Duodenal mucosa (tissue), 2 donors: Measurements from ENCODE around the gene HENMT1.

ENCODE experiments used
- H3K27ac ChIP-seq: one replicate; pipeline ENCODE4 v1.7.0; 2013; ENCODE audit warnings: low read depth, low read length
- H3K27me3 ChIP-seq, 2 donors: one replicate each; pipeline ENCODE4 v1.7.0; 2013; ENCODE audit warnings: low read length in 2 of 2, control low read depth in 1 of 2; ENCODE audit not compliant: insufficient read depth in 2 of 2, control insufficient read depth in 1 of 2
- H3K36me3 ChIP-seq, 2 donors: one replicate each; pipeline ENCODE4 v1.7.0; 2013; ENCODE audit warnings: low read length in 2 of 2, control low read depth in 1 of 2; ENCODE audit not compliant: insufficient read depth in 2 of 2, control insufficient read depth in 1 of 2
- H3K4me1 ChIP-seq, 2 donors: one replicate each; pipeline ENCODE4 v1.7.0; 2013; ENCODE audit warnings: low read length in 2 of 2, control low read depth in 1 of 2; ENCODE audit not compliant: insufficient read depth in 2 of 2, control insufficient read depth in 1 of 2
- H3K4me3 ChIP-seq, 2 donors: one replicate each; pipeline ENCODE4 v1.7.0; 2013; ENCODE audit warnings: low read length in 2 of 2, low read depth in 1 of 2
- H3K9ac ChIP-seq, 2 donors: one replicate each; pipeline ENCODE4 v1.7.0; 2013; ENCODE audit warnings: low read length in 2 of 2, low read depth in 1 of 2
- H3K9me3 ChIP-seq, 2 donors: one replicate each; pipeline ENCODE4 v1.7.0; 2013; ENCODE audit warnings: low read length in 2 of 2, control low read depth in 1 of 2; ENCODE audit not compliant: control insufficient read depth in 1 of 2

Gene HENMT1

DNA sequence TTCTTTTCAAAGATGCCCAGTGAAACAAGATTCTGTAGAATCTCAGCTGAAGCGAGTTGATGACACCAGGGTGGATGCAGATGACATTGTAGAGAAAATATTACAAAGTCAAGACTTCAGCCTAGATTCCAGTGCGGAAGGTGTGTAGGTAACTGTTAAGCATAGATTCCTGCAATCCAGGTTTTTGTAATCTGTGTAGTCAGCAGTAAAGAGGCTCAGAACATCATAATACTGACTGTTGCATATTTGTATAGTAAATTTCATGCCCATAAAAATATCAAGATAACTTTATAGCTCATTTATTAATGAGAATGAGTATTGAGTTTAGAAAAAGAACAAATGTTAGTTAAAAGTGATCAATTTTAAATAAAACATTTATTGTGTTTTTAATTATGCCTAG lies 32.2 kb downstream of the HENMT1 start:
- no peak overlapping the region for H3K27ac ChIP-seq
- H3K4me1 ChIP-seq = no peaks in the 10 kb centered on the region
- no peak overlapping the region for H3K9ac ChIP-seq
- H3K27me3 ChIP-seq = no peaks in the 10 kb centered on the region
- H3K36me3 ChIP-seq = peaks cover 3 to 30% of the 10 kb centered on the region in 2 donors
- H3K9me3 ChIP-seq = no peaks in the 10 kb centered on the region
- no peak overlapping the region for H3K4me3 ChIP-seq

DNA sequence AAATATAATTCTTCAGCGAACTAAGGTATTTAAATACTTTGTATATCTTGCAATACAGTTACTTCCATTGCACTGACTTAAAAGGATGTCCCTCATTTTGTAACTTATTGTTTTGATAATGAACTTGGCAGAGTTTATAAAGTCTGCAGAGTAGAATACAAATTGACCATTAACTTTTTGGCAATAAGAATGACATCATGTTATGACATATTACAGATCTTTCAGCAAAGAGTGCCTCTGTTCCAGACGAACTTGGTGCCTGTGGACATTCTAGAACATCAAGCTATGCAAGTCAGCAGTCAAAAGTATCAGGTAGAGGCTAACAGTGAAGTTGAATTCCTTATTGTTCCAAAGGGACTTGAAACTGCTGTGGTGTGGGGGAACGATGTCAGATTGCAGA lies 32.9 kb downstream of the HENMT1 start:
- H3K36me3 ChIP-seq = peaks cover 3 to 30% of the 10 kb centered on the region in 2 donors
- H3K27ac ChIP-seq = no peak overlapping the region
- H3K9me3 ChIP-seq = no peaks in the 10 kb centered on the region

DNA sequence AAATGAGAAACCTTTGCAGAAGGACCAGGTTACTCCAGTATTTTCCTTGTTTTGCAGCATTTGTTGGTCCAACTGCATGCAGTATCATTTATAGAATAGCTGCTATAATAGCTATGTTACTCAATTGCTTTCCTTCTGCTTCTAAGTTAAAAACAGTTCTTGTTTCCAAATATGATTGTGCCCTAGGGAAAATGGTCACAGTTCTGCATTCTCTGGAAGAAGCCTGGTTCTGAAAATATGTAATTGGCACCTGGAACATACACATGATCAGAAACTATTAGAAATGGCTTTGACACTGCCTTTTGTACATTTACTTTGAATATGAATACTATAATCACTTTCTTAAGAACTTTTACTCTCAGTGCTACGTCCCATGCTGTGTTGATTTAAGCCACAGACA lies 33.6 kb downstream of the HENMT1 start:
- H3K9ac ChIP-seq = no peak overlapping the region
- H3K9me3 ChIP-seq = no peaks in the 10 kb centered on the region
- no peaks in the 10 kb centered on the region for H3K4me1 ChIP-seq
- H3K36me3 ChIP-seq = peaks cover 3 to 28% of the 10 kb centered on the region in 2 donors
- no peak overlapping the region for H3K4me3 ChIP-seq
- no peak overlapping the region for H3K27ac ChIP-seq
- no peaks in the 10 kb centered on the region for H3K27me3 ChIP-seq

More for the DNA sequence above, 32.9 kb downstream of the HENMT1 start:
- H3K27me3 ChIP-seq = no peaks in the 10 kb centered on the region
- no peak overlapping the region for H3K4me3 ChIP-seq
- H3K4me1 ChIP-seq = no peaks in the 10 kb centered on the region
- H3K9ac ChIP-seq = no peak overlapping the region

DNA sequence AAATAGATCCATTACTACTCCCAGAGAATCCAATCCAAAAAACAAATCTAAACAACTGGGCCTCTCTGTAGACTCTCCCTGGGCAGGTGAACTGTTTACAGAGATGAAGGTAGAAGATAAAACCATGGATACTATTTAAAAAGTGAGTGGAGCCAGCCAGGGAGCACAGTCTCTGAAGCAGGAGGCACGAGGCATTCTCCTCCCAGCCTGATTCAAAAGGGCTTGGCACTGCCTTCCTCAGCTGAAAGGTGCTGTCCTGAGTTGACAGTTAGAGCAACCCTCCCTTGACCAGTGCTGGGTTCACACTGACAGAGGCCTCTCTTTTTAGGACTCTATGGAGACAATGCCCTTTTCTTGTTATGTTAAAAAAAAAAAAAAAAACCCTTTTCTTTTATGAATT lies 36.8 kb downstream of the HENMT1 start:
- no peak overlapping the region for H3K9ac ChIP-seq
- H3K27me3 ChIP-seq = no peaks in the 10 kb centered on the region
- H3K4me1 ChIP-seq = no peaks in the 10 kb centered on the region
- peaks cover 0 to 16% of the 10 kb centered on the region in 2 donors for H3K36me3 ChIP-seq
- H3K27ac ChIP-seq = no peak overlapping the region
- H3K4me3 ChIP-seq = no peak overlapping the region
- H3K9me3 ChIP-seq = no peaks in the 10 kb centered on the region

DNA sequence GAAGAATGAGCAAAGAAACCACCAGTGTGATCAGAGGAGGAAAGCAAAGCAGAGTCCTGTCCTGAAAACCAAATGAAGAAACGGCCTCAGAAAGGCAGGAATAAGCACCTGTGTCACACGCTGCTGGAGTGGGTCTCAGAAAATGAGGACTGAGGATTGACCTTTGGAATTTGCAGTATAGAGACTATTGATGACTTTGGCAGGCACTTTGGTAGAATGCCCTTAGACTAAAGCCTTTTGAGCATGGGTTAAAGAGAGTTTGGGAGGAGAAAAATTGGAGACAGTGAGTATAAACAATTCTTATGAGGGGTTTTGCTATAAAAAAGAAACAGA lies 43.2 kb downstream of the HENMT1 start:
- Histone ChIP-seq H3K27me3 (no peaks in the 10 kb centered on the region), H3K36me3 (peaks cover 3 to 14% of the 10 kb centered on the region in 2 donors), H3K27ac (no peak overlapping the region), H3K4me3 (no peak overlapping the region), H3K9me3 (no peaks in the 10 kb centered on the region), H3K4me1 (peaks cover 5 to 9% of the 10 kb centered on the region in 2 donors), H3K9ac (no peak overlapping the region)

DNA sequence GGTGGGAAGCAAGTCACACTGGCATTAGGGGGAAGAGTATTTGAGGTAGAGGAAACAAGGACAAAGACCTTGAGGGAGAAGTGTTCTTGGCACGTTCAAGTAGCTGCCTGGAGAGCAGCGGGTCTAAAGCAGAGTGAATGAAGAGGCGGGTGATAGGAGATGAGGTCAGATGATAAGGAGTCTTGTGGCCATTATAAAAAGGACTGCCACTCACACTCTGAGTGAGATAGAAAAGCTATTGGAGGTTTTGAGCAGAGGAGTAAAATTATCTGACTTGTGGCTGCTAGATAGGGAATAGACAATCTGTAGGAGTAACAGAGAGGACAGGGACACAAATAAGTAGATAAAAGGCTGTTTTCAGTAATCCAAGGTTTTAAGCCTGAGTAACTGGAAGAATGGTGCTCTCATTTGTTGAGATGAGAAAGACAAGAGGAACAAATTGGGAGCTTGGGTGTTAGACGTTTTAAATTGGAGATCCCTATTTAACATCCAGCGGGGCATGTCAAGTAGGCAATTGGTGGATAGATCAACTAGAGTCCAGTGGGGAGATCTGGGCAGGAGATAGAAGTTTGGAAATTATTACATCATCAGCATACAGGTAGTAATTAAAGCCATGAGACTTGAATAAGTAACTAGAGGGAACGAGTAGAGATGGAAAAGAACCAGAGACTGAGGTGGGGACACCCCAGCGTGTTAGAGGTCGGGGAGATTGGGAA lies 43.7 kb downstream of the HENMT1 start:
- H3K4me3 ChIP-seq = no peak overlapping the region
- no peak overlapping the region for H3K9ac ChIP-seq
- no peaks in the 10 kb centered on the region for H3K27me3 ChIP-seq
- H3K36me3 ChIP-seq = peaks cover 3 to 19% of the 10 kb centered on the region in 2 donors
- H3K27ac ChIP-seq = no peak overlapping the region
- H3K4me1 ChIP-seq = peaks cover 5 to 9% of the 10 kb centered on the region in 2 donors
- H3K9me3 ChIP-seq = no peaks in the 10 kb centered on the region

DNA sequence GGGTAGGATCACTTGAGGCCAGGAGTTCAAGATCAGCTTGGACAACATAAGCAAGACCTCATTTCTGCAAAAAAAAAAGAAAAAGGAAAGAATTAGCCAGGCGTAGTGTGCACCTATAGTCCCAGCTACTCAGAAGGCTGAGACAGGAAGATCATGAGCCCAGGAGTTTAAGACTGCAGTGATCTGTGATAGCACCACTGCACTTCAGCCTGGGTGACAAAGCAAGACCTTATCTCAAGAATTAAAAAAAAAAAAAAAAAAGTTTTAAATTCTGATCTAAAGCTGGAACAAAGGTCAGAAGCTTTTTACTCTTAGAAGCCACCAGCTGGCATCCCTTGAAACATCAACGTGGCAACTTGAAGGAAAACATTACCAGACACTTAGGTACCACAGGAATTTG lies 45.3 kb downstream of the HENMT1 start:
- no peaks in the 10 kb centered on the region for H3K27me3 ChIP-seq
- no peak overlapping the region for H3K4me3 ChIP-seq
- no peak overlapping the region for H3K27ac ChIP-seq
- H3K4me1 ChIP-seq = peaks cover 5 to 9% of the 10 kb centered on the region in 2 donors
- H3K36me3 ChIP-seq = peaks cover 3 to 22% of the 10 kb centered on the region in 2 donors
- no peaks in the 10 kb centered on the region for H3K9me3 ChIP-seq
- H3K9ac ChIP-seq = no peak overlapping the region

DNA sequence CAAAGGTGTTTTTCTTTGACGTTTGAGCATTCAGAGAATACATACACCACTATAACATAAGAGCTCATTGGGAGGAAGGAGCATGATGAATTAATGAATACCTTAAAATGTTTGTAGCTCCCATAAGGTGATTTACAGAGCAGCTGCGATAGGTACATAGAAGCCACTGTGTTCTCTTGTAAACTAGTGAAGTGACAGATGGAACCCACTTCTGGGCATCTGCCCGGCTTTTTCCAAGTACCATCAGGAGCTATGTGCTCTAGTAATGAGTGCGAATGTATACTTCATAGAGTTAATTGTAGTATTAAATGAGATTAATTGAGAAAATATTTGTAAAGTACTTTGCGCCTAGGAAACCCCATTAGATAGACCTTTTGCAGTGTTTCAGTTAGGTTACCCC lies 48.4 kb downstream of the HENMT1 start:
- peaks cover 0 to 36% of the 10 kb centered on the region in 2 donors for H3K36me3 ChIP-seq
- no peak overlapping the region for H3K9ac ChIP-seq
- H3K4me1 ChIP-seq = peaks cover 5 to 9% of the 10 kb centered on the region in 2 donors
- no peaks in the 10 kb centered on the region for H3K9me3 ChIP-seq
- H3K4me3 ChIP-seq = no peak overlapping the region
- no peak overlapping the region for H3K27ac ChIP-seq
- H3K27me3 ChIP-seq = no peaks in the 10 kb centered on the region

DNA sequence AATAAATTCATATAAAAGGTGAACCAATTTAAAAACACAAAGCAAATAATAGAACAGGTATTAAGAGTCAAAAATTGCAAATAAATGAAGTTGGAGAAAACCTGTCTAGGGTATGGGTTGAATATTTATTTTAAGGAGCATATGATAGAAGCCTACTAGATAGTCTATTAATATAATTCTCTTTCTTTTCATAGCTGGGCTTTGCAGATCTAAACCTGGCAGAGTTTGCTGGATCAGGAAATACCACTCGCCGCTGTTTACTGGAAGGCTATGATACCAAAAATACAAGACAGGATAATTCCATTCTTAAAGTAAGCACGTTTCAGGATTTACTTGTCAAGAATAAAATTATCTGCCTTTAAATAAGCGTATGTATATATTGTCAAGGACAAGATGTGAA lies 48.9 kb downstream of the HENMT1 start:
- Histone ChIP-seq H3K4me3 (no peak overlapping the region), H3K9ac (no peak overlapping the region), H3K9me3 (no peaks in the 10 kb centered on the region), H3K4me1 (peaks cover 5 to 9% of the 10 kb centered on the region in 2 donors), H3K27me3 (no peaks in the 10 kb centered on the region), H3K27ac (no peak overlapping the region), H3K36me3 (peaks cover 0 to 36% of the 10 kb centered on the region in 2 donors)

DNA sequence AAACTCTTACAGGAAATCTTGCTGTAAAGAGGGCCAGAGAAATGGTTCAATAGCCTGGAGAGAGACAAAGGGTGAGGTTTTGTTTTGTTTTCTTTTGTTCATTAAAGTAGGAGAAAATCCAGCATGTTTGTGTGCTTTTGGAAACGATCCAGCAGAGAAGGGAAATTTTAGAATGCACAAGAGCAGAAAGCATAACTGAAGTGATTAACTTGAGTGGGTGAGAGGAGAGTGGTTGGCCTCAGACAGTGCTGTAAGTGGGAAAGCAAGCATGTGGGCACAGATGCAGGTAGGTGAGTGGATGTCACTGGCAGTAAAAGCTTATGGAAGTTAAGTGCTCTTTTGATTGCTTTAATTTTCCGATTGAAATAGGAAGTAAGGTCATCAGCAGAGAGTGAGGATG lies 50.8 kb downstream of the HENMT1 start:
- H3K27ac ChIP-seq = no peak overlapping the region

More for the DNA sequence above, 50.8 kb downstream of the HENMT1 start:
- peaks cover 2 to 5% of the 10 kb centered on the region in 2 donors for H3K4me1 ChIP-seq
- H3K27me3 ChIP-seq = no peaks in the 10 kb centered on the region
- peaks cover 0 to 36% of the 10 kb centered on the region in 2 donors for H3K36me3 ChIP-seq
- no peak overlapping the region for H3K9ac ChIP-seq
- no peak overlapping the region for H3K4me3 ChIP-seq
- no peaks in the 10 kb centered on the region for H3K9me3 ChIP-seq
